Measurements from ENCODE around the gene CCL1.

Gene CCL1, protein sequence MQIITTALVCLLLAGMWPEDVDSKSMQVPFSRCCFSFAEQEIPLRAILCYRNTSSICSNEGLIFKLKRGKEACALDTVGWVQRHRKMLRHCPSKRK

DNA sequence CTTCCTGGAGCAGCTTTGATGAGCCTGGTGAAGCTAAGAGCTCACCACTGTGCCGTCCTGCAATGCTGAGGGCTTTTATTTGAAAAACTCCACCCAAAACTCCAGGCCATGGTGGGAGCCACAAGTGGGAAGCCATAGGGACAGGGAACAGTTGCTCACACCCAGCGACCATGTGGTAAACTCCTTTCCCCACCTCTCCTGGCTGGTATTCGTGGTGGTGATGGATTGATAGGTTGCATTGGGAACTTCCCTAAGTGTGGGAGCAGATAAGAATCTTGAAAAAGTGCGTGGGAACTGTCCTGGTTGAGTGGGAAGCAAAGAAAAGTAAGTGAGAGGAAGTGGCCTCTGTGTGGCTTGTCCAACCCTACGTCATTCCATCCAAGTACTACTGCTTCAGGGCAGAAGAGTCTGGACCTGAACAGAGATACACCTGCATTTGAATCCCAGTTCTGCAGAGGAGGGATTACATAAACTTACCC is at the start of gene CCL1:
TSS of gene CCL1 (minus strand) at position 51 of the 479 bp plus-strand sequence. CDS start 72 bp downstream, outside the sequence.
- no peak for DNase-seq

DNA sequence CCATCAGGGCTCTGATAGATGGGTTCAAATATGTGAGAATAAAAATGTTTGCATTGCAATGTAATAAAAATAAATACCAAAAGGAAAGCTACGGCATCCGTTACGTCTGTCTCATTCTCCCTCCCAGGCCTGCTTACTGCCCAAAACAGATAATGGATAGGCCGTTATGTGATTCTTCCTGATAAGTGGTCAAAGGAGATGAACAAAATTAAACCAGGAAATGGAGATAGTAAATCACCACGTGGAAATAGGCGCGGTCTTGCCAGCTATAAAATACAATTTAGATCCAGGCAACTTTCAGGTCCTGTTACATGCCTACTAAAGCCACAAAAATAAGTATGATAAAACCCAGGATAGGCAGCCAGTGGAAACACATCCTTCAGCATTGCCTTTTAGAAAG is 49.5 kb upstream of the CCL1 start:
- no peak for DNase-seq

DNA sequence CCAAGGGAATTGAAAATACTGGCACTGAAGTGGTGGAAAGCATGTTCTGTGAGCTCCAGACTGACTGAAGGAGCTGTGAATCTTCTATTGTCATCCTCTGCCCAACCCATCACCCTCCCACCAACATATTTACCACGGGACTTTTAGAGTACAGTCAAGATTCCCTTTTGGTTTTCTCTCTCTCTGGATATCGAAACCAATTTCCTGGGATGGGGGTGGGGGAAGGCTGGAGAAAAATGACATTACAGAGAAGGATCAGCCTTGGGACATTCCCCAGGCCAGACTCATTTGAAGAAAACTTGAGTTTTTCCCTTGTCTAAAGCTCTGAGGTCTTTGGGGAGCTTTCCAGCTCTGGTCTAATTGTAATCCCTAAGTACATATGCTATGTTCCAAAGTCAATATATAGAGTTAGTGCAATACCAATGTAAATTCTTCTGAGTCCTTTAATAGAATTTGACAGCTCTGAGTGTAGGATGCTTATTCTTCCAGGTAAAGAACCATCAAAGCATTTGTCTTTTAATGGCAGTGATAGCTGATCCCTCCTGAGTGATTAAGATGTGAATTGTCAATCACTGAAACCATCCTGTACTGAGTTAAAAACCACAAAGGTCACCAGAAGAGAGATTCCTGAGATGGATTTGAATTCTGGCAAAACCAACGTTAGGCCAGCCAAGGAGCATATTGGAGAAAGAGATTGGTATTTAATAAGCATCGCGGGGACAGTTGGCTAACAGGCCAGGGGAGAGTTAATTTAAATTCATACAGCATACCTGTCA is 48.8 kb upstream of the CCL1 start:
- DNase-seq, result no peak

DNA sequence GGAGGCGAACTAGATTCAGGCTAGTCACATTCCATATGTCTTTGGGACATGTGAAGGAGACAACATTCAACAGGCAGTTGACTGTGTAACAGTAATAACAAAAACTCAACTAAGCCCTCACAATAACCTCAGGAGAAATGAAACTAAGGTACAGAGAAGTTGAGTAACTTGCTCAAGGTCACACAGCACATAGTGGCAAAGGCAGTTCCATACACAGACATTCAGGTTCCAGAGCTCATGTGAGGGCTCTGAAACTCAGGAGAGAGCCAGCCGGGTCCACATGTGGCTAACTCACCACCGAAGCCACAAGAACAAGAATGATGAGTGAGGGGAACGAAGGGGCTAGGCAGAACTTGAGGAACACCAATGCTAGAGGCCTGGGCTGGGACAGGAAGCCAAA is 46.3 kb upstream of the CCL1 start:
- no peak for DNase-seq

DNA sequence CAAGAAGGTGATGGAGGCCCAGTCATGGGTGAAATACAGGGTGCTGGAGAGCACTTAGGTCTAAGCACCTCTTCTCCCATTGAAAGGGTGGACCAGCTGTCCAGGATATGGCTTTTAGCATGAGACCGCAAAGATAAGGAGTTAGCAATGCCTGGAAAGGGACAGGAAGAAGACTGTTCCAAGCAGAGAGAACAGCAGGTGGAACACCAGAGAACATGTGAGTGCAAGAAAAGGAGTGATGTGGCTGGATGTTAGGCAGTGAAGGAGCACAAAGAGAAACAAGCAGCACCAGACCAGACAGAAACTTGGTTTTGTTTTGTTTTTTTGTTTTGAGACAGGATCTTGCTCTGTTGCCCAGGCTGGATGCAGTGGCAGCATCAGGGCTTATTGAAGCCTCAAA is 45.4 kb upstream of the CCL1 start:
- DNase-seq, result no peak

DNA sequence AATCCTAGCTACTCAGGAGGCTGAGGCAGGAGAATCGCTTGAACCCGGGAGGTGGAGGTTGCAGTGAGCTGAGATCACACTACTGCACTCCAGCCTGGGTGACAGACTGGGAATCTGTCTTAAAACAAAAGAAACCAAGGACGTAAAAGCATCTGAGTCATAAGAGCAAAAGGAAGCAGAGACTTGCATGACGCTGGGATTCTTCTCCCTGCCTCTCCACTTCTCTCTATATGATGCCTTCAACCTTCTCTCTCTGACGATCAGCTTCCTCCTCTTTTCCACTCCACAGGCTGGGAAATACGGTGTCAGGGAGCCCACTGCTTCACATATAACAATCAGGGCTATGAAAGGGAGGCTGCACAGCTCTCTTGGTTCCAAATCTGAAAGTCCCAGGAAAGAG is 43.2 kb upstream of the CCL1 start:
- no peak for DNase-seq

DNA sequence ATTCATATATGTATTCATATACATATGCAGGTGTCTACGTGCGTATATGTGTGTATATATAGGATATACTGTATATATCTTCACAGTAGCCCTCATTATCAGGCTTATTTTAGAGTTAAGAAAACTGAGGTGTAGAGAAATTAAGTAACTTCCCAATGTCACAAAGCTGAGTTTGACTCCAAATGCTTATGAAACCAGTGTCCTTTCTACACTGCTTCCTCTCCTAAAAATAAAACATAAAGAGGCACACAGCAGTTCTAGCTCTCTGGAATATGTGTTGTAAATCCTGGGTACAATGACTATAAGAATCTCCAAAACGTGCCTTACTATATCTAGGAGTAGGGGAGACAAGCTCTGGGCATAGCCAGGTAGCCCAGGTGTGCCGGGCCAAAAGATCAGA is 40.0 kb upstream of the CCL1 start:
- no peak for DNase-seq

DNA sequence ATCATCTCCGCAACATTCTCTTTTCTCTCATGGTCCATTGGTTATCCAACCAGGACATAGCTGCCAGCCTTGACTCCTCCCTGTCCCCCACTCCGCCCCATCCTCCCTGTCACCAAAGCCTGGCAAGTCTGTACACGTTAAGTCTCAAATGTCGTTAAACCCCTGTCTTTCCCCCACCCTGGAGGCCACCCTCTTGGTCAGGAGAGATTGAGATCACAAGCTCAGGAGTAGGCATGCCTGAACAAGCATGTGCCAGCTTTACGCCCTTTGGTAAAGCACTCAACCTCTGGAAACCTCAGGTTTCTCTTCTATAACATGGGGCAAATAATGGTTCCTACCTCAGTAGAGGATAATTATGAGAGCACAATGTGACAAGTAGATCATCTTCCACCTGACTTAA is 38.1 kb upstream of the CCL1 start:
- no peak for DNase-seq

DNA sequence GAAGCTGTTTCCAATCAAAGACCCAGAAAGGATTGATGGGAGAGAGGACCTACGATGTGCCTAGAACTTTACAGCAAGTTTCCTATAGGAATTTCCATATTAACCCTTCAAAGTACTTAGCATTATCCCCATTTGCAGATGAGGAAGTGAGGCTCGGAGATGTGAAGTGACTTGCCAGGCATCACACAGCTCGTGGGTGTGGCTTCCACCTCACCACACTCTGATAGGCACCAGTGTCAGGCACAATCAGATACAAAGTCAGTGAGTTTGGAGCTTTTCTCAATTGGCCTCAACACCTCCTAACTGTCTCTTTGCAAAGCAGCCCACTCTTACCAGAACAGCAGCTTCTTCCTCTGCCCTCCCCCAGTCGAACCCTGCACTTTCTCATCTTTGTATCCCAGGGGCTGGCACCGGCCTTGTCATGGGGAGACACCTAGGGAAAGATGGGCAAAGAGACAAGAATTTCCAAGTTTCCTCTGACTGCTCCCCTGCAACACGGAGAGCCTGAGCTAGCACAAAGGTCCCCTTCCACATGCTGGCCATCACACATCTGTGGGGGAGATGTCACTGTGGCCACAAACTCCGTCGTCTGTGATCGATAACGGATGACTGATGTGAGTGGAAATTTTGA is 37.4 kb upstream of the CCL1 start:
- no peak for DNase-seq

DNA sequence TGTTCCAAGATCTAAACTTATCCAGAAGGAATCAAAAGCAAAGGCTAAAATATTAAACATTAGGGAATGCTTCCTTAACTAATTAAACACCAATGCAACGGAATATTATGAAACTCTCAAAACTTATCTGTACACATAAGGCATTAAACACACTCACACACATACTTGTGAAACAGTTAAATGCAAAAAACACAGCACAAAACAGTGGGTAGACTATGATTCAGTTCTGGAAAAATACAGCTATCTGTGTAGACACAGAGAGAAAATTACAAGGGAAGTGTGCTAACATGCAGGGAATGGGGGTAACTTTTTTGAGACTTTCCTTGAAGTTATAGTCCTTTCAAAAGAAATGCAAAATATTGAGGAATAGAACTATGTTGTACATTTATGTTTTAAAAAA is 36.7 kb upstream of the CCL1 start:
- no peak for DNase-seq

DNA sequence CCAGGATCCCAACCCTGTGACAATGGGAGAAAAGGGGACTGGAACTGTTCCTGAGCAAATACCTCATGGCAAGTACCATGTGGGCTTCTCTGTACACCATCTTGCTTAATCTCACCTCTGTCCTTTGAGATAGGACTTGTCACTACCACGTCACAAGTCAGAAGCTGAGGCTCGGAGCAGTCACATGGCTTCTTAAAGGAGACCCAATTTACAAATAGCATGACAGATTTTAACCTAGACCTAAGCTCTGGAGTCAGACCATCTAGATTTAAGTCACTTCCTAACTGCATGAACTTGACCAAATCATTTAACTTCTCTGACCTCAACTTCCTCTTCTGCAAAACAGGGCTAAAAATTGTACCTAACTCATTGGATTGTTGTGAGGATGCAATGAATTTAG is 36.0 kb upstream of the CCL1 start:
- DNase-seq, result no peak

DNA sequence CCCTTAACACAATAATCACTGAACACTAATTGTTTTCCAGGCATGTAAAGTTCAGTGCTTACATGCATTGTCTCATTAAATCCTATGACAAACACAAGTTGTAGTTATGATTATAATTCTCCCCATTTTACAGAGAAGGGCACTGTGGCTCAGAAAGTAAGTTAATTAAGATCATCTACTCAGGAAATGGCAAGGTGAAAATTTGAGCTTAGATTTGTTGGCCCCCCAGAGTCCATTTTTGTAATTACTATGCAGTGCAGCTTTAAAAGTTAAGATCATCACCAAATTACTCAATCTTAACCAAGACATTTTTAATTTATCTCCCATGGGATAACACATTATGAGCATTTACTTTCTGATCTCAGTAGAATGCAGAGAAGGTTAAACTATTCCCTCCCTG is 34.2 kb upstream of the CCL1 start:
- DNase-seq, result no peak

DNA sequence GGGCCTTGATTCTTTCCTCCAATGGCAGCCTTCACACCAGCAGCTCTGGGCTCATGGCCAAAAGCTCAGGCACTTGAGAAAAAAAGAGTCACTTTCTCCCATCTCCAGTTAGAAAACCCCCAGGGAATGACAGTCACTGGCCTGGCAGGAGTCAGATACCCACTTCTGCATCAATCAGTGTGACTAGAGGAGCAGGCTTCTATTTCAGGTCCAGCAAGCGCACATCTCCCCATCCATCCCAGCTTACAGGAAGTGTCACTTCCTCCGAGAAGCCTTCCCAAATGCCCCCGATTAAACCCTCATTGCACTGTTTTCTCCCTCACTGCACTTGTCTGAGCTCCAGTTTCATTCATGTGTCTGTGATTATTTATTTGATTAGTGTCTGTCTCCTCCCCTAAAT is 30.4 kb upstream of the CCL1 start:
- DNase-seq, result no peak

DNA sequence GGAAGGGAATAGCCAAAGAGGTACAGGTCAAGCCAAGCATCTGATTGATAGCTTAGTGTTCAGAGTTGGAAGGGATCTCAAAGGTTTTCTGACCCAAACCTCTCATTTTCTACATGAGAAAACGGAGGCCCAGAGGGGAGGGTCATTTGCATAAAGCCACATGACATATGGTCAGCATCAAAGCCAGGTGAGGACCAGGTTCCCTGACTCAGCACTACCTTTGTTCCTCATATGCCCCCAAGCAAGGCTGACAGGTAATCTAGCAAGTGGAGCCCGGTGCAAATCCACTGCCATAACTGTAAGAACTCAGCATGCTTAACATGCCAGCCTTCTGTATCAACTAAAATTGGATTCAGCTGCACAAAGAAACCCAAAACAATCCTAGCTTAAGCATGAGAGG is 28.2 kb upstream of the CCL1 start:
- no peak for DNase-seq

DNA sequence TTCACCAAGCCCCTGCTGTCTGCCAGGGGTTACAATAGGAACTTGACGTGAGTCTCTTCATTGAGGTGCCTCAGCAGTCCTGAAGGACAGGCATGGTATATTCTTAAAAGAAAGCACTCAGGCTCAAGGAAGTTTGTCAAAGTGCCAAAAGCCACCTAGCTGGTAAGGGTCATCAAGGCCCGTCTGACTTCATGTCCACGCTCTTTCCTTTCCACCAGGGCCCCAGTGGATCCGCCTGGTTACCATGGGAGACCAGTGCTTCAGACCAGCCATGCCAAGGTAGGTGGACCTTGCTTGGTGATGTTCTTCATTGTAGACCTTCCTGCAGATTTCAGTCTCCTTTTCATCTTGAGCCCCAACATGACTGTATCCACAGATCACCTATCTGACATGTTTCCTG is 27.6 kb upstream of the CCL1 start:
- no peak for DNase-seq

DNA sequence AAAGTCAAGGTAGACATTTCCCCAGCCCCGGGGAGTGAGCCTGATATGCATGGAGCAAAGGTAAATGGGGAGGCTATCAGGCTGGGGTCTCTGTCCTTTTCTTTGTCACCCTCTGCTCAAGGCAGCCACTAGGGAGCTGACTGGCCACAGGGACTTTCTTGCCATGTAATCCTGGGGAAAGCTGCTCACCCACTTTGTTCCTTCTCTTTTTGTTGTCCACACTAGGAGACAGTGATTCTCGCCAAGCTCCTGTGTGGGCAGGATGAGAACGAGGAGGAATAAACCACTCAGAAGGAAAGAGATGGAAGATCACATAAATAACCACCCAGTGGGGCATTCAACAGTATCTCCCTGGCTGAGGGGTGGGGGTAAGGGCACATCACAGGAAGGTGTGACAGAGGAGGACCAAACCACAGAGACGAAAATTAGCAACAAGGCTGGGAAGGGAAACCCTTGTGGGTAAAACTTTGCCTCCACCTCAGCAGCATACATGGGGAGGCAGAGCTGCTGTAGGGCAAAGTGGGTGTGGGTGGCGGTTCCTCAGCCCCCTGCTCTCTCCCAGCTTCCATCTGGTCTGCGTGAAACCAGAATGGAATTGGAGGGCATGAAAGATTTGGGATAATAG is 26.2 kb upstream of the CCL1 start:
- no peak for DNase-seq

DNA sequence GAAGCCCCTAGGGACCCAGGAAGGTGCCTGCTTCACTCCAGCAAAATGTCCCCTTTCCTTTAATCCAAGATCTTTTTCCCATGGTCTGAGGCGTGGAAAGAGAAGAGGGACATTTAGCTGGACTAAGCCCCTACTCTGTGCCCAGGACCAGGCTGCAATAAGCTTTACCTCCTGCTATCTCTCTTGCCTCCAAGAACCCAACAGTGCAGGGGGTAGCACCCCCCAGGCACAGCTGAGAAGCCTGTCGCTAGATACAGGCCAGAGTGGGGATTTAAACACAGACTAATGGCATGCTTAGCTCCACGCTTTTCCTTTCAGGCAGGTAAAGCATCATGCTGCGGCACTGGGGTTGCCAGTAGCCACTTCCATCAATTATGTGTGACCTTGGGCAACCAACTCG is 24.5 kb upstream of the CCL1 start:
- no peak for DNase-seq

DNA sequence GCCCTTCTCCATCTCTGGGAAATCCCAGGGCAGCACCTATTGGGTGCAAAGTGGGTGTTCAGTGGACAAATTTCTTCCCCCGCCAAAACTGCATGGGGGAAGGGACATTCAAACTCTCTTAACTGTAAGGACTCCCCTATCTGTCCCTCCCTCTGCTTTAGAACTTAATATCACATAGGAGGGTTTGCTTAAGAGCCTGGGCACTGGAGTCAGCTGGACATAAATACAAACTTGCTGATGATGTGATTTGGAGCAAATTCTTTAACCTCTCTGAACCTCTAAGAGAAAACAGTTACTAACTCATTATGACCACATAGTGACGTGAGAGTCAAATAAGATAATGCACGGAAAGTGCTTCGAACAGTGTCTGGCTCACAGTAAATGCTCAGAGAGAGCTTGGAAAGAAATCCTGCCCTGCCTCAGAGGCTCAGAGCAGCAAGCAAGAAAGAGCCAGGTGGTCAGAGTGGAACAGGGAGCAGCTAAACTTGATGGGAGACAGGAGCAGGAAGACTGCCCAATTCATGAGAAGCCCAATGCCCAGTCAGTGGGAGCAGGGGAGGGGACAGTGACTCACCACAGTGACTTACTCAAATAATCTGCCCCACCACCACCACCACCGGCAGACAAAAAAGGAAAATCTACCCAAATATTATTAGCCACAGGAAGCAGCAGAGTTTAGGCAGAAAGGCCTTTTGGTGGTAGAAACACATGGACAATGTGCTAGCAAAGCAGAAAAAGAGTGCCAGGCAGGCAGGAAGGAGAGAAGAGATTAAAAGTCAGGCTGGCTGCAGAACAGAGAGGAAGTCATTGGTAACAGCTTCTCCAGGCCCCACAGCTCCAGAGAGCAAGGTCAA is 23.9 kb upstream of the CCL1 start:
- no peak for DNase-seq

DNA sequence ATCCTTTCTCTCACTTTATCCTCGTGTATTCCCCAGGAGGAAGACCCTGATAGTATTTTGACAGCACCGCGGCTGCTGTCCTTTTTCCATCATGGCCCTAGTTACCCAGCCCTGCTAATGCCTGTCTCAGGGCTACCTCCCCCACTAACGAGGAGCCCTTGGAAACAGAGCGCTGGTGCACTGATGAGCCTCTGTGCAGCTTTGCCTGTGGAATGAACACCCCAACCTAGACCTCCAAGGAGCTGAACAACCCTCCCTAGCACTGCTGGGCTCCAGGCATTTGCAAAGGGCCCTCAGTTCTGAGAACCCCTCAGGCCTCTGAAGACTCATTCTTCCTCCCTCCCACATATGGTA is 23.3 kb upstream of the CCL1 start:
- DNase-seq, result no peak

DNA sequence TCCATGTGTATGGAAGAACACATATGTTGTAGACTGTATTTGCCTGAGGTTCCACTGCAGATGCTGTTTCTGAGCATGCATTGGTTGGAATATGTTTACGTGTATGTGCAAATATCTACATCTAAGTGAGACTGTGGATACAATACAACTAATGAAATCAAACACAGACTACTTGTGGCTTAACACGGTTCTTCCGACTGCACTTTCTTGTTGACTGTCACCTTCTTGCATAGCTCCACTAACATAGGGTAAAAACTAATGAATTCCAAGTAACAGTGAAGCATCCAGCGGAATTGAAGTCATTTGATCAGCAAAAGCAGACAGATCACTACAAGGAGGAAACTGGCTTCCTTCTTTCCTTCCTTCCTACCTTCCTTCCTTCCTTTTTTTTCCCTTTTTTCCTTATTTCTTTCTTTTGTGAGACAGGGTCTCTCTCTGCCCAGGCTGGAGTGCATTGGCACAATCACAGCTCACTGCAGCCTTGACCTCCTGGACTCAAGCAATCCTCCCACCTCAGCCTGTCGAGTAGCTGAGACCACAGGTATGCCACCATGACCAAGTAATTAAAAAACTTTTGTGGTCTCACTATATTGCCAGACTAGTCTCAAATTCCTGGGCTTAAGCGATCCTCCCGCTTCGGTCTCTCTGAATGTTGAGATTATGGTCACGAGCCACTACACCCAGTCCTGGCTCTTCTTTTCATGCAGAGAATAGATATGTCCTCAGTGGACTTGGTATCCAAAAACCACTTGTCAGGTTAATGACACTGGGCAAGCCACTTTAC is 22.0 kb upstream of the CCL1 start:
- DNase-seq, result no peak

DNA sequence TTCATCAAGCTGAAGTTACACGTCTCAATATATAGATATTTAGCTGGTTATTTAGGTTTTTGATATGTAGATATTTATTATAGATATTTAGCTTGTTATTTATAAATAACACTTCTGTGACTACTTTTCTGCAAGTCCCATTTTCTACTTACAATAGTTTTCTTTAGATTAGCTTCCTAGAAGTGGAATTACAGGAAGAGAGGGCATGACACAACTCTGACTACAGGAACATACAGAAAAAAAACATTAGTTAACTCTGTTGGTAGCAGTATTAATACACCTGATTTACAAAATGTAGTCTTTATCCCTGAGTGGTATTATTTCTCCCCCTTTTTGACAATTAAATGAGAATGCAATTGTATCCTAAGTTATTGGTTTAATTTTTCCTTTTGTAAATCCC is 21.2 kb upstream of the CCL1 start:
- DNase-seq, result no peak

DNA sequence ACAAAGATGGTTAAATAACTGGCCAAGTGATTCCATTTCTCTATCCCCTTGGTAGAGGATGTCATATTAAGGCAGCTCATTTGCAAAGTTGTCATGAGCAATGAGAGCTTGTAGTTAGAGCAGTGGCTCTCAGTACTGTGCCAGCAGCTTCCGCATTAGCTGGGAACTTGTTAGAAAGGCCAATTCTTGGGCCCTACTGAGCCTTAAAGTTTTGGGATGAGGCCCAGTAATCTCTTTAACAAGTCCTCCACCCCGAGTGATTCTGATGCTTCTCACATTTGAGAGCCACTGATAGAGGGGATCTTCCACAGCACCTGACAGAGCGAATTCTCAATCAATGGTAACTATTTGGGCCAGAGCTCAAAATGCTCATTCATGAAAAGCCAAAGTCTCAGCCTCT is 20.2 kb upstream of the CCL1 start:
- no peak for DNase-seq

Data from stimulated activated CD4-positive, alpha-beta T cell treated with anti-CD3 and anti-CD28 coated beads, Interleukin-4, amount 100 ng/mL, for 24 hours (primary cell).